D721Med (cell line): ENCODE data around the gene ARID3B.

ENCODE experiments used
- DNase-seq: peaks from one replicate; pipeline ENCODE4 v3.0.0; 2011; ENCODE audit warnings: low spot score; ENCODE audit not compliant: insufficient read length
- FAIRE-seq: peaks from 2 replicates; lab custom pipeline; 2011; peaks lifted over from hg19 to GRCh38; lab: Jason Lieb, UNC
- CTCF ChIP-seq: IDR thresholded peaks from 2 replicates; pipeline ENCODE4 v1.5.1; 2012; ENCODE audit warnings: mild to moderate bottlenecking, control low read depth; ENCODE audit not compliant: insufficient read depth; ENCODE audit errors: missing control alignments

The ARID3B gene, protein sequence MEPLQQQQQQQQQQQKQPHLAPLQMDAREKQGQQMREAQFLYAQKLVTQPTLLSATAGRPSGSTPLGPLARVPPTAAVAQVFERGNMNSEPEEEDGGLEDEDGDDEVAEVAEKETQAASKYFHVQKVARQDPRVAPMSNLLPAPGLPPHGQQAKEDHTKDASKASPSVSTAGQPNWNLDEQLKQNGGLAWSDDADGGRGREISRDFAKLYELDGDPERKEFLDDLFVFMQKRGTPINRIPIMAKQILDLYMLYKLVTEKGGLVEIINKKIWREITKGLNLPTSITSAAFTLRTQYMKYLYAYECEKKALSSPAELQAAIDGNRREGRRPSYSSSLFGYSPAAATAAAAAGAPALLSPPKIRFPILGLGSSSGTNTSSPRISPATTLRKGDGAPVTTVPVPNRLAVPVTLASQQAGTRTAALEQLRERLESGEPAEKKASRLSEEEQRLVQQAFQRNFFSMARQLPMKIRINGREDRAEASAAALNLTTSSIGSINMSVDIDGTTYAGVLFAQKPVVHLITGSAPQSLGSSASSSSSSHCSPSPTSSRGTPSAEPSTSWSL

GRCh38 chr15:74540761-74541493 lies at the start of gene ARID3B:
Gene ARID3B (plus strand): TSS chr15:74541220. CDS start chr15:74543937, 2,717 bp downstream.
- FAIRE-seq (no peak), DNase-seq (peak; percentile 52)
- TF ChIP-seq CTCF = no peak

GRCh38 chr15:74496648-74497047 lies 44.4 kb upstream of the ARID3B start:
- TF ChIP-seq CTCF = no peak
- no peak for FAIRE-seq
- DNase-seq = no peak

DNA sequence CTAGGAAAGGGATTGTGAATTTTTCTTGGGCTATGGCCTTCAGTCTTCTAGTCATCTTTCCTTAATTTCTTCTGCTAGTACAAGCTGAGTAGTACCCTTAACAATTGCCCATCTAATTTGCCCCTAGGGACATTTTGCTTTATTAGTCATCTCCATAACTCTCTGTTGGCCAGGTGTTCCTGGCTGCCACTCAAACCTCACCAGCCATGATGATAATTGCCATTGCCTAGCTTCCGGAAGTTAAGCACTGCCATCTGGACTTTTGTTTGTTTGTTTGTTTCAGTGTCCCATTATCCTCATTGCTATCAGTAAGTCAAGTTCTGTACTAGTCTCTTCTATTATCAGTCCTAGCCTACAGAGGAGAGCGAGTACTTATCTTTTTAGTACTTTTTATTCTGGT lies 43.4 kb upstream of the ARID3B start:
- peak; percentile 61 for FAIRE-seq

DNA sequence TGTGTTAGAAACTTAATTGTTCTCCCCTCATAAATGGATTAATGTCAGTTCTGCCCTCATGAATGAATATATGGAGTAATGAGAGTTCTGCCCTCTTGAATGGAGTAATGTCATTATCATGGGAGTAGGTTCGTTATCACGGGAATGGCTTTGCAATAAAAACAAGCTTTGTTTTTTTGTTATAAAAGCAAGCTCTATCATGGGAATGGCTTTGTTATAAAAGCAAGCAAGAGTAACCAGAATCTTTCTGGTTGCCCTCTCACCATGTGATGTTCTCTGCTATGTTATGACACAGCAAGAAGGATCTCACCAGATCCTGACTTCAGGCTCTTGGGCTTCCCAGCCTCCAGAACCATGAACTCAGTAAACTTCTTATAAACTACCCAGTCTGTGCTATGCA lies 41.7 kb upstream of the ARID3B start:
- FAIRE-seq = no peak
- DNase-seq = no peak
- no peak for TF ChIP-seq CTCF

More for the DNA sequence above, 43.4 kb upstream of the ARID3B start:
- no peak for TF ChIP-seq CTCF
- DNase-seq = peak; percentile 40

- DNase-seq (no peak), FAIRE-seq (no peak)
- no peak for TF ChIP-seq CTCF
Measured at GRCh38 chr15:74500401-74500800, 40.6 kb upstream of the ARID3B start.

GRCh38 chr15:74502301-74502700 lies 38.7 kb upstream of the ARID3B start:
- no peak for TF ChIP-seq CTCF
- FAIRE-seq = no peak
- no peak for DNase-seq

GRCh38 chr15:74504418-74504817 lies 36.6 kb upstream of the ARID3B start:
- DNase-seq = no peak
- no peak for TF ChIP-seq CTCF
- no peak for FAIRE-seq
